H1 (cell line): ENCODE results near the gene CAPN1. TPM values are rescaled to one million over a fixed set of nuclear protein-coding genes. Genes with fewer than 3 reads are reported as not detected.

ENCODE experiments used
- CTCF ChIA-PET: fragments of 300-600 bp; sonication (Branson Sonifier 250); formaldehyde crosslinking; loops from one replicate; lab custom pipeline; 2021; ENCODE audit not compliant: partially characterized antibody; lab: Charles Lee
- POLR2A ChIA-PET: fragments of 300-600 bp; sonication (Branson Sonifier 250); formaldehyde crosslinking; loops from one replicate; lab custom pipeline; 2021; ENCODE audit warnings: inconsistent platforms; ENCODE audit not compliant: partially characterized antibody; lab: Charles Lee
- DNase-seq, 2 experiments: peaks; one replicate each; pipeline versions ENCODE4 v3.0.0 to v3.0.0-alpha.2; 2010 to 2022; ENCODE audit warnings: low spot score in 2 of 2, low read depth in 1 of 2, mixed read lengths in 1 of 2
- FAIRE-seq: peaks from 2 replicates; lab custom pipeline; 2011; peaks lifted over from hg19 to GRCh38; lab: Jason Lieb, UNC
- H2AFZ ChIP-seq: 2 replicates; pipeline ENCODE4 v1.8.1; 2012; ENCODE audit warnings: low read length, inconsistent platforms
- H2AK5ac ChIP-seq: 2 replicates; pipeline ENCODE4 v1.6.1; 2013; ENCODE audit warnings: low read depth, low read length
- H2BK120ac ChIP-seq: replicated peaks from 2 replicates; pipeline ENCODE3; 2013; ENCODE audit warnings: low read depth, low read length, inconsistent platforms
- H2BK12ac ChIP-seq: 2 replicates; pipeline ENCODE4 v1.6.1; 2013; ENCODE audit warnings: low read depth, low read length
- H2BK15ac ChIP-seq: 2 replicates; pipeline ENCODE4 v1.6.1; 2013; ENCODE audit warnings: low read length
- H2BK20ac ChIP-seq: 2 replicates; pipeline ENCODE4 v1.6.1; 2013; ENCODE audit warnings: low read length
- H2BK5ac ChIP-seq: 2 replicates; pipeline ENCODE4 v1.6.1; 2013; ENCODE audit warnings: low read depth, low read length
- H3K14ac ChIP-seq: 2 replicates; pipeline ENCODE4 v1.6.1; 2013; ENCODE audit warnings: inconsistent platforms; ENCODE audit not compliant: insufficient read length
- H3K18ac ChIP-seq: 2 replicates; pipeline ENCODE4 v1.6.1; 2013; ENCODE audit warnings: low read length; ENCODE audit errors: extremely low read depth
- H3K23ac ChIP-seq: 2 replicates; pipeline ENCODE4 v1.6.1; 2013; ENCODE audit warnings: inconsistent platforms; ENCODE audit not compliant: insufficient read length
- H3K23me2 ChIP-seq: 2 replicates; pipeline ENCODE4 v1.6.1; 2013; ENCODE audit warnings: low read depth, low read length
- H3K27ac ChIP-seq: 2 replicates; pipeline ENCODE4 v1.6.1; 2011; ENCODE audit warnings: low read depth, low read length, inconsistent platforms
- H3K27me3 ChIP-seq, 4 experiments: replicated peaks in 1 of 4; 1 replicate in 1 of 4; 2 replicates in 3 of 4; pipeline versions ENCODE4 v1.6.1 to v1.8.1; 2011 to 2013; ENCODE audit warnings: low read length in 3 of 4, mild to moderate bottlenecking in 3 of 4, inconsistent platforms in 2 of 4, mixed read lengths in 2 of 4, moderate library complexity in 1 of 4; ENCODE audit not compliant: control insufficient read depth in 3 of 4, insufficient read depth in 3 of 4; ENCODE audit errors: extremely low read depth in 1 of 4
- H3K36me3 ChIP-seq, 4 experiments: 2 replicates each; pipeline versions ENCODE4 v1.6.1 to v1.8.1; 2011 to 2013; ENCODE audit warnings: mild to moderate bottlenecking in 4 of 4, low read length in 3 of 4, moderate library complexity in 2 of 4, control low read depth in 1 of 4, inconsistent platforms in 1 of 4; ENCODE audit not compliant: insufficient read depth in 4 of 4, control insufficient read depth in 2 of 4
- H3K4ac ChIP-seq: replicated peaks from 2 replicates; pipeline ENCODE3; 2013; ENCODE audit warnings: low read length, low read depth, mixed read lengths, inconsistent platforms; ENCODE audit not compliant: insufficient read length
- H3K4me1 ChIP-seq, 4 experiments: replicated peaks in 1 of 4; 1 replicate in 1 of 4; 2 replicates in 3 of 4; pipeline versions ENCODE4 v1.6.1 to v1.8.1; 2011 to 2013; ENCODE audit warnings: low read length in 3 of 4, inconsistent platforms in 2 of 4, mixed read lengths in 1 of 4; ENCODE audit not compliant: insufficient read depth in 4 of 4, control insufficient read depth in 3 of 4
- H3K4me2 ChIP-seq, 2 experiments: 2 replicates each; pipeline versions ENCODE4 v1.6.1 to v1.8.1; 2011 to 2013; ENCODE audit warnings: low read depth in 2 of 2, low read length in 2 of 2, control low read depth in 1 of 2, inconsistent platforms in 1 of 2, mild to moderate bottlenecking in 1 of 2; ENCODE audit not compliant: insufficient read depth in 1 of 2
- H3K4me3 ChIP-seq, 4 experiments: fragments of 200-600, 300-600 bp in 1 of 4; sonication (generic), shearing (Covaris generic), sonication (Bioruptor Twin) in 1 of 4; 2 replicates each; pipeline versions ENCODE4 v1.5.1 to v1.8.1; 2011 to 2016; ENCODE audit warnings: low read length in 4 of 4, low read depth in 3 of 4, control low read depth in 2 of 4, inconsistent platforms in 2 of 4, mild to moderate bottlenecking in 2 of 4, mixed read lengths in 1 of 4, moderate library complexity in 1 of 4; ENCODE audit not compliant: insufficient read depth in 2 of 4; ENCODE audit errors: extremely low read depth in 1 of 4
- H3K56ac ChIP-seq: replicated peaks from 2 replicates; pipeline ENCODE3; 2013; ENCODE audit warnings: low read depth, mild to moderate bottlenecking, mixed read lengths, low read length, inconsistent platforms; ENCODE audit not compliant: insufficient read length
- H3K79me1 ChIP-seq: 2 replicates; pipeline ENCODE4 v1.6.1; 2013; ENCODE audit warnings: low read depth, low read length, control low read depth
- H3K79me2 ChIP-seq, 2 experiments: 2 replicates each; pipeline versions ENCODE4 v1.6.1 to v1.8.1; 2012 to 2013; ENCODE audit warnings: low read length in 2 of 2, mild to moderate bottlenecking in 2 of 2, inconsistent platforms in 1 of 2; ENCODE audit not compliant: insufficient read depth in 2 of 2, control insufficient read depth in 1 of 2
- H3K9ac ChIP-seq, 4 experiments: replicated peaks in 1 of 4; 1 replicate in 1 of 4; 2 replicates in 3 of 4; pipeline versions ENCODE4 v1.6.1 to v1.8.1; 2011 to 2013; ENCODE audit warnings: low read depth in 3 of 4, low read length in 3 of 4, control low read depth in 2 of 4, mild to moderate bottlenecking in 2 of 4, moderate library complexity in 2 of 4, inconsistent platforms in 1 of 4; ENCODE audit errors: extremely low read depth in 1 of 4
- H3K9me3 ChIP-seq, 2 experiments: 2 replicates each; pipeline versions ENCODE4 v1.6.1 to v1.8.1; 2012 to 2013; ENCODE audit warnings: mild to moderate bottlenecking in 2 of 2, moderate library complexity in 2 of 2, control low read depth in 1 of 2, inconsistent platforms in 1 of 2, low read depth in 1 of 2, low read length in 1 of 2, mixed read lengths in 1 of 2; ENCODE audit not compliant: insufficient read depth in 2 of 2
- H4K20me1 ChIP-seq, 2 experiments: replicated peaks in 1 of 2; 2 replicates each; pipeline versions ENCODE3 to v1.8.1; 2011 to 2013; ENCODE audit warnings: inconsistent platforms in 2 of 2, low read length in 2 of 2, mild to moderate bottlenecking in 1 of 2; ENCODE audit not compliant: insufficient read depth in 2 of 2, control insufficient read depth in 1 of 2
- H4K5ac ChIP-seq: 2 replicates; pipeline ENCODE4 v1.6.1; 2013; ENCODE audit warnings: low read length, low read depth, mixed read lengths, inconsistent platforms; ENCODE audit not compliant: insufficient read length
- H4K8ac ChIP-seq: 2 replicates; pipeline ENCODE4 v1.8.0; 2013; ENCODE audit warnings: mild to moderate bottlenecking, moderate library complexity, low read length, inconsistent platforms; ENCODE audit not compliant: insufficient read depth; ENCODE audit errors: extremely low read depth
- H4K91ac ChIP-seq: replicated peaks from 2 replicates; pipeline ENCODE3; 2013; ENCODE audit warnings: low read length, mixed read lengths, inconsistent platforms; ENCODE audit not compliant: insufficient read length
- ASH2L ChIP-seq: fragments of 200-600, 300-600 bp; sonication (generic); IDR thresholded peaks from one replicate; pipeline ENCODE4 v1.7.1; 2017; ENCODE audit warnings: low read length
- KDM1A ChIP-seq: fragments of 200-600, 300-600 bp; sonication (generic); IDR thresholded peaks from 2 replicates; pipeline ENCODE4 v1.7.1; 2016; ENCODE audit warnings: mild to moderate bottlenecking, low read length, borderline replicate concordance
- POLR2AphosphoS5 ChIP-seq: IDR thresholded peaks from 2 replicates; pipeline ENCODE4 v1.6.1; 2011; ENCODE audit warnings: low read depth, low read length
- SIN3A ChIP-seq, 2 experiments: IDR thresholded peaks in 1 of 2; conservative IDR thresholded peaks in 1 of 2; 2 replicates each; pipeline ENCODE4 v1.6.1; 2011 to 2012; ENCODE audit warnings: low read length in 2 of 2, improper control_type of control experiment in 1 of 2, low read depth in 1 of 2, mild to moderate bottlenecking in 1 of 2
- SP2 ChIP-seq: IDR thresholded peaks from 2 replicates; pipeline ENCODE4 v1.6.1; 2012; ENCODE audit warnings: mild to moderate bottlenecking, low read length, inconsistent platforms
- SRF ChIP-seq: IDR thresholded peaks from 2 replicates; pipeline ENCODE4 v1.6.1; 2011; ENCODE audit warnings: mild to moderate bottlenecking, low read depth, low read length, moderate library complexity
- TEAD4 ChIP-seq: IDR thresholded peaks from 2 replicates; pipeline ENCODE4 v1.6.1; 2012; ENCODE audit warnings: low read depth, low read length, inconsistent platforms, mixed read lengths
- YY1 ChIP-seq: IDR thresholded peaks from 2 replicates; pipeline ENCODE4 v1.6.1; 2011; ENCODE audit warnings: low read depth, mild to moderate bottlenecking, low read length
- WGBS, 2 experiments: shearing (Covaris generic) in 1 of 2; methylation state at CpG; one replicate each; pipeline versions ENCODE4 v1.1.6 to v1.1.7; 2013 to 2015; ENCODE audit warnings: low lambda C conversion rate in 2 of 2, mixed read lengths in 2 of 2, inconsistent platforms in 1 of 2, low coverage in 1 of 2, missing lambda C conversion rate in 1 of 2; ENCODE audit not compliant: insufficient replicate concordance in 2 of 2, insufficient coverage in 1 of 2, insufficient read length in 1 of 2; ENCODE audit errors: extremely low coverage in 1 of 2, missing lambda C conversion rate in 1 of 2; 5-methylcytosine and 5-hydroxymethylcytosine counted together
- polyA plus RNA-seq, 7 experiments: library from polyadenylated mRNA; depleted of rRNA in 3 of 7; stranded (reverse) in 5 of 7; unstranded in 2 of 7; fragments of >200 nt in 5 of 7; fragments of 200-250 nt in 2 of 7; gene quantifications; 1 replicate in 5 of 7; 2 replicates in 1 of 7; 4 replicates in 1 of 7; pipeline versions ENCODE4 v1.2.1 to v1.2.3, GENCODE V29; 2011 to 2013; ENCODE audit warnings: missing spikeins in 2 of 7, mixed read lengths in 2 of 7
- total RNA-seq: library from RNA; stranded (reverse); fragmentation: NEBNext Ultra II Directional; extraction: Animal tissue kit (Norgen Biotek cat#: 25700); gene quantifications from 2 replicates; pipeline ENCODE4 v1.2.1, GENCODE V29; 2021

CAPN1 gene
- total and polyA plus RNA-seq, 2 of the 8 experiments (the other 6 are each of a cell fraction or from before 2014, with no cell fraction given) = 194 to 233 TPM

- no peaks in the 10 kb centered on the region for H3K36me3 ChIP-seq
- H4K5ac ChIP-seq = no peak overlapping the region
- peaks cover 0 to 3% (median under 1%) of the 10 kb centered on the region in 4 experiments; a peak in 2 of 7 replicates for H3K4me1 ChIP-seq
- no peak overlapping the region for H2AFZ ChIP-seq
- H2BK120ac ChIP-seq = no peak overlapping the region
- FAIRE-seq = no peak
- H3K79me1 ChIP-seq = peaks cover 5% of the 10 kb centered on the region
- no peak overlapping the region for H4K8ac ChIP-seq
- ChIA-PET CTCF (interaction anchor here (0.7 to 2.4 kb wide), 4 partner anchors 8 to 129 kb away, joined by 3 to 19 read pairs (median 5); no protein-coding TSS in a partner anchor), POLR2A (interaction anchor here (0.6 to 1.5 kb wide), 4 partner anchors 11 to 124 kb away, joined by 3 to 4 read pairs (median 3); no protein-coding TSS in a partner anchor)
- H4K20me1 ChIP-seq = no peaks in the 10 kb centered on the region
- no peak overlapping the region for H3K23ac ChIP-seq
- no peak overlapping the region for H3K14ac ChIP-seq
- no peak overlapping the region; the same call in 1 of the 2 replicates for H2BK15ac ChIP-seq
- no peak overlapping the region for H3K27ac ChIP-seq
- no peak overlapping the region for H3K56ac ChIP-seq
- peaks cover 5 to 14% of the 10 kb centered on the region in 2 experiments for H3K79me2 ChIP-seq
- H2BK5ac ChIP-seq = no peak overlapping the region
- no peak overlapping the region for H4K91ac ChIP-seq
- H2BK20ac ChIP-seq = no peak overlapping the region
- no peak overlapping the region for H2BK12ac ChIP-seq
- peaks cover 18% of the 10 kb centered on the region for H3K23me2 ChIP-seq
- H2AK5ac ChIP-seq = no peak overlapping the region
- no peaks in the 10 kb centered on the region for H3K9me3 ChIP-seq
- no peak overlapping the region for H3K4me3 ChIP-seq
- DNase-seq = no peak
- no peak overlapping the region for H3K9ac ChIP-seq
- H3K18ac ChIP-seq = no peak overlapping the region
- H3K4ac ChIP-seq = no peak overlapping the region
- no peaks in the 10 kb centered on the region for H3K27me3 ChIP-seq
- no peak overlapping the region for H3K4me2 ChIP-seq
- 78% methylated on average over 5 of the region's 5 CpGs; no CpG with 5 or more reads in 1 of the 2 experiments for WGBS, 2 experiments
- no peak for TF ChIP-seq POLR2AphosphoS5
- no peak for TF ChIP-seq ASH2L
- TF ChIP-seq SRF = no peak
- no peak for TF ChIP-seq KDM1A
- no peak for TF ChIP-seq SIN3A (conservative IDR thresholded peaks at IDR 0.05 in 1 of 2, IDR thresholded peaks at IDR 0.05 in 1 of 2; ENCODE audit: low read depth in 1 of 2, low read length in 2 of 2)
- no peak for TF ChIP-seq SP2
- TF ChIP-seq TEAD4 = 0 out of 2 replicates have a peak, but pooled peaks have one; percentile 26
- peak; percentile 72 for TF ChIP-seq YY1
Measured at GRCh38 chr11:65258988-65259387, 77.3 kb downstream of the CAPN1 start.
